Measurements from ENCODE around the gene MAGI3. TPM values are rescaled to one million over a fixed set of nuclear protein-coding genes. Genes with fewer than 3 reads are reported as not detected.

Gene MAGI3
- polyA plus RNA-seq, 1 experiment = 1.9 TPM

GRCh38 chr1:113391649-113392271 is 1.4 kb downstream of the MAGI3 start:
- H3K36me3 ChIP-seq (ENCODE audit: control insufficient read depth, insufficient read depth, low read length) = no peaks in the 10 kb centered on the region
- ChIA-PET CTCF (no interaction called here), POLR2A (no interaction called here)
- no peaks in the 10 kb centered on the region for H3K27me3 ChIP-seq (ENCODE audit: control insufficient read depth, insufficient read depth, low read length)
- H3K4me3 ChIP-seq (ENCODE audit: low read depth, low read length) = peak overlapping the region; percentile 91
- no peak for DNase-seq (ENCODE audit: low read depth)
- TF ChIP-seq CTCF (IDR thresholded peaks at IDR 0.05; ENCODE audit: insufficient read depth, low read depth, low read length) = no peak

DNA sequence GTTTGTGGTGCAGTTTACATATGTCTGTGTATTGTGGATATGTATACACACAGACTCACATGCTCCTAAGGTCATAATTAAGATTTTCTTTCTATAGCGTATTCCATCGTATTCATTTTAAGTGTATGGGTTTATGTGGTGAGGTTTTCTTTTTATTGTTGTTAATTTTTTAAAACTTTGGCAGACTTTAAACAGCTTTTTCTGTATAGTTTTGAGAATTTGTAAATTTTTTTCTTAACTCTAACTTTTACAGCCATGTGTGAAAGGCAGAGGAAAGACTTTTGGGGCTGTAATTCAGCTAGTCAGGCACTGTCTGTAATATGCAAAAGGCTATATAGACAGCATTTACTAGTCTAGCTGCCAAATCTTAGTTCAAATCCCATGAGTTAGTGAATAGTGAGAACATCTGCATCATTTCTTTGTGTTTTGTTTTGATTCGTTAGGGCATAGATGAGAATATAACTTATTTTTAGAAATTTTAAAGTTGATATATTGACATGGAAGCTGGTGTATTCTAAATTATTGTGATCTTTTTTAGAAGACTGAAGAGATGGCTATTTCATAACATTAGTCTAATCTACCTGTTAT is 2.3 kb downstream of the MAGI3 start:
- POLR2A ChIA-PET = no interaction called here
- no peak for DNase-seq (ENCODE audit: low read depth)
- TF ChIP-seq CTCF (IDR thresholded peaks at IDR 0.05; ENCODE audit: insufficient read depth, low read depth, low read length) = no peak
- Histone ChIP-seq H3K27me3 (ENCODE audit: control insufficient read depth, insufficient read depth, low read length) (no peaks in the 10 kb centered on the region), H3K36me3 (ENCODE audit: control insufficient read depth, insufficient read depth, low read length) (no peaks in the 10 kb centered on the region), H3K4me3 (ENCODE audit: low read depth, low read length) (no peak overlapping the region)
- CTCF ChIA-PET = interaction anchor here (0.6 to 1.4 kb wide), 2 partner anchors 11 to 71 kb away, joined by 3 read pairs; no protein-coding TSS in a partner anchor

GRCh38 chr1:113394043-113394862 is 3.9 kb downstream of the MAGI3 start:
- no peak for DNase-seq (ENCODE audit: low read depth)
- no peaks in the 10 kb centered on the region for H3K36me3 ChIP-seq (ENCODE audit: control insufficient read depth, insufficient read depth, low read length)
- no peak overlapping the region for H3K4me3 ChIP-seq (ENCODE audit: low read depth, low read length)
- no peak for TF ChIP-seq CTCF (IDR thresholded peaks at IDR 0.05; ENCODE audit: insufficient read depth, low read depth, low read length)
- POLR2A ChIA-PET = no interaction called here
- CTCF ChIA-PET = no interaction called here
- no peaks in the 10 kb centered on the region for H3K27me3 ChIP-seq (ENCODE audit: control insufficient read depth, insufficient read depth, low read length)

- H3K27me3 ChIP-seq (ENCODE audit: control insufficient read depth, insufficient read depth, low read length) = no peaks in the 10 kb centered on the region
- POLR2A ChIA-PET = no interaction called here
- H3K36me3 ChIP-seq (ENCODE audit: control insufficient read depth, insufficient read depth, low read length) = no peaks in the 10 kb centered on the region
- no peak for DNase-seq (ENCODE audit: low read depth)
- CTCF ChIA-PET = no interaction called here
- H3K4me3 ChIP-seq (ENCODE audit: low read depth, low read length) = no peak overlapping the region
- TF ChIP-seq CTCF (IDR thresholded peaks at IDR 0.05; ENCODE audit: insufficient read depth, low read depth, low read length) = no peak
Observed at GRCh38 chr1:113394863-113395259, 4.5 kb downstream of the MAGI3 start.

- no peaks in the 10 kb centered on the region for H3K36me3 ChIP-seq (ENCODE audit: control insufficient read depth, insufficient read depth, low read length)
- CTCF ChIA-PET = interaction anchor here (0.6 to 0.7 kb wide), 2 partner anchors 144 to 229 kb away, joined by 3 read pairs; no protein-coding TSS in a partner anchor
- POLR2A ChIA-PET = interaction anchor here (0.5 kb wide), 1 partner anchor 166 kb away, joined by 4 read pairs; no protein-coding TSS in a partner anchor
- no peak for DNase-seq (ENCODE audit: low read depth)
- H3K4me3 ChIP-seq (ENCODE audit: low read depth, low read length) = no peak overlapping the region
- no peak for TF ChIP-seq CTCF (IDR thresholded peaks at IDR 0.05; ENCODE audit: insufficient read depth, low read depth, low read length)
- H3K27me3 ChIP-seq (ENCODE audit: control insufficient read depth, insufficient read depth, low read length) = no peaks in the 10 kb centered on the region
Observed at GRCh38 chr1:113396102-113396501, 5.8 kb downstream of the MAGI3 start.
